GM23248 (cell line): Measurements from ENCODE around the gene CD58.

ENCODE experiments used
- EZH2 ChIP-seq: fragments of 200-600 bp; sonication (generic); IDR thresholded peaks from 2 replicates; pipeline ENCODE4 v1.6.1; 2018; ENCODE audit warnings: antibody characterized with exemption, mild to moderate bottlenecking; ENCODE audit not compliant: insufficient read depth, poor library complexity, severe bottlenecking
- EZH2phosphoT487 ChIP-seq: fragments of 200-600 bp; sonication (generic); IDR thresholded peaks from 2 replicates; pipeline ENCODE4 v1.6.1; 2018; ENCODE audit warnings: antibody characterized with exemption, moderate library complexity, mild to moderate bottlenecking, low read depth; ENCODE audit not compliant: insufficient read depth

- TF ChIP-seq EZH2 (no peak), EZH2phosphoT487 (no peak)
Measured at GRCh38 chr1:116502671-116503314, 68.0 kb downstream of the CD58 start.
